Ascending aorta (tissue), 2 donors: Measurements from ENCODE around the gene EDEM3. TPM values are rescaled to one million over a fixed set of nuclear protein-coding genes. Genes with fewer than 3 reads are reported as not detected.

Source experiments
- DNase-seq, 2 donors: peaks; one replicate each; pipeline ENCODE4 v3.0.0-alpha.2; 2019; ENCODE audit warnings: low spot score in 2 of 2
- H3K27ac ChIP-seq, 2 donors: fragments of 200-600 bp; sonication (generic); one replicate each; pipeline ENCODE4 v1.5.1; 2016 to 2017; ENCODE audit warnings: mild to moderate bottlenecking in 1 of 2
- H3K27me3 ChIP-seq: fragments of 200-600 bp; sonication (generic); one replicate; pipeline ENCODE4 v1.5.1; 2017
- H3K36me3 ChIP-seq, 2 donors: fragments of 200-600 bp; sonication (generic); one replicate each; pipeline ENCODE4 v1.5.1; 2016
- H3K4me1 ChIP-seq, 2 donors: fragments of 200-600 bp; sonication (generic); one replicate each; pipeline ENCODE4 v1.5.1; 2016 to 2017; ENCODE audit warnings: mild to moderate bottlenecking in 1 of 2
- H3K4me3 ChIP-seq, 2 donors: fragments of 200-600 bp; sonication (generic); one replicate each; pipeline ENCODE4 v1.5.1; 2016 to 2017; ENCODE audit warnings: mild to moderate bottlenecking in 1 of 2
- H3K9me3 ChIP-seq, 2 donors: fragments of 200-600 bp; sonication (generic); one replicate each; pipeline ENCODE4 v1.5.1; 2016
- CTCF ChIP-seq, 3 experiments: fragments of 200-600 bp in 2 of 3; fragments of 450-650 bp in 1 of 3; sonication (generic) in 2 of 3; IDR thresholded peaks; one replicate each; pipeline ENCODE4 v1.5.1; 2016 to 2019; ENCODE audit warnings: antibody characterized with exemption in 3 of 3, mild to moderate bottlenecking in 1 of 3, moderate library complexity in 1 of 3
- intact Hi-C: fragments of 100-400 bp; cut with DNase I; formaldehyde crosslinking; loops from one replicate; pipeline ENCODE4 v1.15.1; 2023
- total RNA-seq: library from RNA; depleted of rRNA; stranded (reverse); fragments of >200 nt; gene quantifications from one replicate; pipeline ENCODE4 v1.1.0, GENCODE V29; 2016

EDEM3 gene
- total RNA-seq, 1 donor from 2014 or later, result 23.1 TPM

DNA sequence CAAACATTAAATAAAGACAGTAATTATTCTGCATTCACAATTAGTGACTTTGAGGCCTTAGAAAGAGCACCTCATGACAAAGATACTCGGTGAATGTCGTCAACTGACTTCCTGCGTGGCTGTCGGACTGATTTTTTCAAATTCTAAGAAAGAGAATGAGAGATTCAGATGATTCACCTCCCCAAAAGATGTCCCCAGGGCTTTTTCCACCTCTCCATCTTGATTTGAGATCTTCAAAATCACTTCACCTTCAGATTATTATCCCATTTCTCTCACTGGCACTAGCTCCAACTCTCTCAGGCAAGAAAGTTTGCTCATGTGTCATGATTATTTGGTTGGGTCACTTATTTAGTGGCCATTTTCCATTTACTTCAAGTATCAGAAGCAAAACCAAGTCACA lies 5.0 kb upstream of the EDEM3 start:
- intact Hi-C loops, result loop anchor here (10.0 kb wide), 2 partner anchors 555 to 1125 kb away; partner anchors contain the start of genes ARPC5 and IVNS1ABP
- Histone ChIP-seq H3K27me3 (no peaks in the 10 kb centered on the region), H3K4me1 (peaks cover 0 to 5% of the 10 kb centered on the region in 2 donors), H3K4me3 (no peak overlapping the region), H3K9me3 (no peaks in the 10 kb centered on the region), H3K27ac (no peak overlapping the region), H3K36me3 (no peaks in the 10 kb centered on the region)
- no peak for TF ChIP-seq CTCF (IDR thresholded peaks at IDR 0.05)
- no peak for DNase-seq

- H3K27me3 ChIP-seq, result no peaks in the 10 kb centered on the region
- H3K27ac ChIP-seq, result no peak overlapping the region
- DNase-seq, result no peak
- intact Hi-C loops, result loop anchor here (10.0 kb wide), 2 partner anchors 556 to 1124 kb away; partner anchors contain the start of genes ARPC5 and IVNS1ABP
- H3K4me1 ChIP-seq, result peaks cover 0 to 5% of the 10 kb centered on the region in 2 donors
- H3K9me3 ChIP-seq, result no peaks in the 10 kb centered on the region
- H3K4me3 ChIP-seq, result no peak overlapping the region
- no peaks in the 10 kb centered on the region for H3K36me3 ChIP-seq
- TF ChIP-seq CTCF (IDR thresholded peaks at IDR 0.05), result no peak
Measured at GRCh38 chr1:184759112-184759511, 4.5 kb upstream of the EDEM3 start.

- no peak for DNase-seq
- Histone ChIP-seq H3K27ac (no peak overlapping the region), H3K9me3 (no peaks in the 10 kb centered on the region), H3K4me3 (no peak overlapping the region), H3K4me1 (peaks cover 2 to 11% of the 10 kb centered on the region in 2 donors), H3K27me3 (no peaks in the 10 kb centered on the region), H3K36me3 (no peaks in the 10 kb centered on the region)
- intact Hi-C loops, result loop anchor here (10.0 kb wide), 2 partner anchors 557 to 1123 kb away; partner anchors contain the start of genes ARPC5 and IVNS1ABP
- no peak for TF ChIP-seq CTCF (IDR thresholded peaks at IDR 0.05)
Measured at GRCh38 chr1:184757891-184758290, 3.2 kb upstream of the EDEM3 start.

- intact Hi-C loops, result loop anchor here (10.0 kb wide), 2 partner anchors 557 to 1123 kb away; partner anchors contain the start of genes ARPC5 and IVNS1ABP
- TF ChIP-seq CTCF (IDR thresholded peaks at IDR 0.05), result no peak
- Histone ChIP-seq H3K27me3 (no peaks in the 10 kb centered on the region), H3K9me3 (no peaks in the 10 kb centered on the region), H3K4me3 (no peak overlapping the region), H3K36me3 (no peaks in the 10 kb centered on the region), H3K27ac (no peak overlapping the region), H3K4me1 (peaks cover 2 to 11% of the 10 kb centered on the region in 2 donors)
- DNase-seq, result no peak
Measured at GRCh38 chr1:184757406-184757805, 2.7 kb upstream of the EDEM3 start.

GRCh38 chr1:184755226-184756065 lies 788 bp upstream of the EDEM3 start:
- DNase-seq, result no peak
- no peaks in the 10 kb centered on the region for H3K36me3 ChIP-seq
- TF ChIP-seq CTCF (IDR thresholded peaks at IDR 0.05), result no peak
- H3K4me1 ChIP-seq, result peaks cover 2 to 11% of the 10 kb centered on the region in 2 donors
- intact Hi-C loops, result loop anchor here (2.0 to 10.0 kb wide), 4 partner anchors 227 to 1121 kb away; partner anchors contain the start of genes ARPC5, IVNS1ABP and RNF2
- peak overlapping the region; percentile 68 to 80 for H3K27ac ChIP-seq
- no peaks in the 10 kb centered on the region for H3K9me3 ChIP-seq
- peak overlapping the region; percentile 71 to 73 for H3K4me3 ChIP-seq
- no peaks in the 10 kb centered on the region for H3K27me3 ChIP-seq
